A673 (cell line): ENCODE results near the gene EGLN3.

Experiments used
- EZH2 ChIP-seq: fragments of 200-600 bp; sonication (generic); IDR thresholded peaks from 2 replicates; pipeline ENCODE4 v1.6.1; 2017; ENCODE audit warnings: borderline replicate concordance, low read depth, mild to moderate bottlenecking, mixed read lengths, antibody characterized with exemption, low read length; ENCODE audit not compliant: poor library complexity, severe bottlenecking
- TF ChIP-seq, protein P1 (sequence below): fragments of 300-800, 200-600 bp; sonication (generic); conservative IDR thresholded peaks from 2 replicates; pipeline ENCODE4 v1.5.1; 2017; ENCODE audit warnings: low read depth, mild to moderate bottlenecking, antibody characterized with exemption, low read length, moderate library complexity, mixed read lengths

DNA sequence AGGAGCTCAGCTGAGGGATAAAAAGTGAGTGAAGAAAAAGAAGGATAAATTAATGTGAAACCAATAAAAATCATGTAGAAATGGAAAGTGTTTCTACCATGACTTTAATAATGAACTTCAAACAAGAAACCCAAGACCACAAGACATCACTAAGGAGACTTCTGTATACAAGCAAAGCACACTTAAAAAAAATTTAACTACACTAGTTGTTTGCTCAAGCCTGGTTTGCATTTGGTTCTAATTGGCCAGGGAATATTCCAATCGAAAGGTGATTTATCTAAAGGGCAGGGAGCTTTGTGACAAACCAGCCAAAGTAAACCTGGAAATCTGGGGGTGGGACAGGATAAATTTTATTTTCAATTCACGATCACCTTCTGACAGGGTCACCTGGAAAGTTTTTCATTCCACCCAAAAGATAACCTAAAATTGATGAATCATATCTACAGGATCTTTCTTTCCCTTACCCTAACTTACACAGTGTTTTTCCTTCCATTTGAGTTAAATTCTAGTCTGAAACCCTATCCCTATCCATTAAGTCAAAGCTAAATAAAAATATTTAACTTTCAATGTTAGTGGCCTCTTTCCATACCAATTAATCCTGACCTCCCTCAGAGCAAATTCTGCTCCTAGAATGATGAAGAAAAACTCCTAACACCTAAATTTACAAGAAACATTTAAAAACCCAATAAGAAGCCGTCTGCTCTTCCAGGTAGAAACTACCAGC, 2.6 kb downstream of the EGLN3 start:
- TF ChIP-seq, protein P1, sequence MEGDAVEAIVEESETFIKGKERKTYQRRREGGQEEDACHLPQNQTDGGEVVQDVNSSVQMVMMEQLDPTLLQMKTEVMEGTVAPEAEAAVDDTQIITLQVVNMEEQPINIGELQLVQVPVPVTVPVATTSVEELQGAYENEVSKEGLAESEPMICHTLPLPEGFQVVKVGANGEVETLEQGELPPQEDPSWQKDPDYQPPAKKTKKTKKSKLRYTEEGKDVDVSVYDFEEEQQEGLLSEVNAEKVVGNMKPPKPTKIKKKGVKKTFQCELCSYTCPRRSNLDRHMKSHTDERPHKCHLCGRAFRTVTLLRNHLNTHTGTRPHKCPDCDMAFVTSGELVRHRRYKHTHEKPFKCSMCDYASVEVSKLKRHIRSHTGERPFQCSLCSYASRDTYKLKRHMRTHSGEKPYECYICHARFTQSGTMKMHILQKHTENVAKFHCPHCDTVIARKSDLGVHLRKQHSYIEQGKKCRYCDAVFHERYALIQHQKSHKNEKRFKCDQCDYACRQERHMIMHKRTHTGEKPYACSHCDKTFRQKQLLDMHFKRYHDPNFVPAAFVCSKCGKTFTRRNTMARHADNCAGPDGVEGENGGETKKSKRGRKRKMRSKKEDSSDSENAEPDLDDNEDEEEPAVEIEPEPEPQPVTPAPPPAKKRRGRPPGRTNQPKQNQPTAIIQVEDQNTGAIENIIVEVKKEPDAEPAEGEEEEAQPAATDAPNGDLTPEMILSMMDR: no peak
- no peak for TF ChIP-seq EZH2
